ENCODE data around the gene TMEM187. TPM values are rescaled to one million over a fixed set of nuclear protein-coding genes. Genes with fewer than 3 reads are reported as not detected.

Gene TMEM187
- total and polyA plus RNA-seq, 2 of the 4 experiments (the other 2 are of a cell fraction) = 3.4 to 6.2 TPM

DNA sequence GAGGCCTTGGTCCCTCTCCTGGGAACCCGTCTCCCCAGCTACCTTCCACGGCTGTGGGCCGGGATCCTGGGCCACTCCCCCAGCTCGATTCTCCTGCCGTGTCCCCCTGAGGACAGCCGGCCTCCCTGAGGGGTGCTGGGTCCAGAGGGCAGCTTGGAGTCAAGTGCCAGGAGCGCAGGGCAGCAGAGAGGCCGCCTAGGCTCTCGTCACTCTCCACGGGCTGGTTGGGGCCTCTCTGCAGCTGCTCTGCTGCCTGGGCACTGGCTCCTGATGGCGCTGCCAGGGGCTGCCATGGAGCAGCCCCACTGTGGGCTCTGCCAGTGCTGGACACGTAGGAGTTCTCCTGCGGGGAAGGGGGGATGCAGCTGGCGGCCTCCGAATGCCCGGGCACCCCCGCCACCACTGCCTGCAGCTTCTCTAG lies 40.5 kb downstream of the TMEM187 start:
- H3K9ac ChIP-seq (ENCODE audit: low read depth, low read length) = no peak overlapping the region
- no peak overlapping the region for H4K8ac ChIP-seq (ENCODE audit: low read depth in 2 of 2, low read length in 2 of 2)
- no peak overlapping the region for H2BK5ac ChIP-seq (ENCODE audit: low read depth, low read length, poor library complexity, severe bottlenecking)
- no peak overlapping the region for H3K18ac ChIP-seq (ENCODE audit: low read depth, low read length)
- no peaks in the 10 kb centered on the region for H3K9me1 ChIP-seq (ENCODE audit: insufficient read depth, low read length)
- H3K14ac ChIP-seq (replicated peaks; ENCODE audit: low read depth, low read length) = no peak overlapping the region
- no peaks in the 10 kb centered on the region for H3K27me3 ChIP-seq (ENCODE audit: control insufficient read depth, insufficient read depth, low read length)
- no peak overlapping the region for H3K56ac ChIP-seq (ENCODE audit: extremely low read depth, insufficient read depth, low read length)
- no peak overlapping the region for H2BK120ac ChIP-seq (ENCODE audit: low read depth, low read length)
- H3K36me3 ChIP-seq (ENCODE audit: control insufficient read depth, insufficient read depth, low read length) = peaks cover 21% of the 10 kb centered on the region
- POLR2A ChIA-PET (ENCODE audit: unreplicated experiment) = no interaction called here
- no peak overlapping the region for H3K4me2 ChIP-seq (ENCODE audit: low read depth, low read length)
- no peak overlapping the region for H3K27ac ChIP-seq (ENCODE audit: insufficient read depth, low read length)
- no peak overlapping the region for H2AK5ac ChIP-seq (ENCODE audit: low read depth, low read length)
- ATAC-seq (ENCODE audit: low read depth) (no peak), DNase-seq (no peak)
- no peak overlapping the region for H3K4me3 ChIP-seq (ENCODE audit: insufficient read depth, low read depth, low read length)
- no peak for TF ChIP-seq RAD21 (IDR thresholded peaks at IDR 0.05; ENCODE audit: low read length)
- no peak overlapping the region for H2BK15ac ChIP-seq (ENCODE audit: low read depth, low read length)
- in situ Hi-C loops (cut with MboI; ENCODE audit: low sequenced_read_pairs) = no loop called here
- no peak overlapping the region for H2AK9ac ChIP-seq (replicated peaks; ENCODE audit: low read depth, low read length, poor library complexity)
- H4K5ac ChIP-seq (ENCODE audit: low read depth, low read length) = no peak overlapping the region
- H3K23ac ChIP-seq (ENCODE audit: low read depth, low read length) = no peak overlapping the region
- no peak overlapping the region for H3K4ac ChIP-seq (ENCODE audit: low read depth, low read length)
- CTCF ChIA-PET = no interaction called here
- WGBS, 2 experiments (ENCODE audit: extremely low coverage in 2 of 2, insufficient read length in 1 of 2) = 70% methylated on average over 6 of the region's 17 CpGs; no CpG with 5 or more reads in 1 of the 2 experiments
- H4K20me1 ChIP-seq (ENCODE audit: insufficient read depth, low read length) = no peaks in the 10 kb centered on the region
- peaks cover 0 to 3% of the 10 kb centered on the region in 2 experiments; a peak in 3 of 4 replicates for H3K79me1 ChIP-seq (ENCODE audit: low read depth in 1 of 2, low read length in 2 of 2)
- no peaks in the 10 kb centered on the region for H3K9me3 ChIP-seq (ENCODE audit: control insufficient read depth, insufficient read depth, low read length)
- H2BK20ac ChIP-seq (ENCODE audit: low read depth, low read length) = no peak overlapping the region
- no TSS peak for BruUV-seq (replicated peaks)
- dilution Hi-C loops (cut with HindIII; ENCODE audit: low sequenced_read_pairs, unreplicated experiment) = no loop called here
- no peak overlapping the region for H4K91ac ChIP-seq (ENCODE audit: insufficient read depth, low read depth, low read length)
- H3K4me1 ChIP-seq (ENCODE audit: control insufficient read depth, insufficient read depth, low read length) = no peaks in the 10 kb centered on the region
- intact Hi-C loops (cut with micrococcal nuclease) = loop anchor here (1.0 kb wide), 1 partner anchor 38 kb away; no protein-coding TSS in a partner anchor
- H2AFZ ChIP-seq (replicated peaks; ENCODE audit: low read length, poor library complexity) = no peak overlapping the region

Data from IMR-90 (cell line).